LNCAP (cell line): ENCODE results near the gene KRT84.

Source experiments
- CTCF ChIP-seq: fragments of 450-650 bp; IDR thresholded peaks from 2 replicates; pipeline ENCODE4 v1.5.1; 2017; ENCODE audit warnings: mild to moderate bottlenecking

KRT84 gene

DNA sequence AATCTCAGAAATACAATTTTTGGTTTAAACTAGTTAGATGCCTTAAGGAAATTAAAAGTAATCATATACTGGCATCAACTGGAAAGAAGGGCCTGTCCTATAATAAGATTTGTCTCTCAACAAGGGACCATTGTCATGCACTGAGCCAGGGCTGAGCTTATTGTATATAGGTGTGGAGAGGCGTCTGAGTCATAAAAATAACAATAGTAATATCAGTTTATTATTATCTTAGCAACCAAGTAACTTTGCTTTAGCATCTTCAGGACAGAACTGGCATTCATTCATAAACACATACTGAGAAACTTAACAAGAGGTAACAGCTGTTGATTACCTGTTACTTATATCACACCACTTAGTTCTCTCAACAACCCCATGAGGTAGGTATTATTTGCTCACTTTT lies 41.6 kb upstream of the KRT84 start:
- TF ChIP-seq CTCF, result no peak

GRCh38 chr12:52426034-52426433 lies 40.6 kb upstream of the KRT84 start:
- no peak for TF ChIP-seq CTCF

DNA sequence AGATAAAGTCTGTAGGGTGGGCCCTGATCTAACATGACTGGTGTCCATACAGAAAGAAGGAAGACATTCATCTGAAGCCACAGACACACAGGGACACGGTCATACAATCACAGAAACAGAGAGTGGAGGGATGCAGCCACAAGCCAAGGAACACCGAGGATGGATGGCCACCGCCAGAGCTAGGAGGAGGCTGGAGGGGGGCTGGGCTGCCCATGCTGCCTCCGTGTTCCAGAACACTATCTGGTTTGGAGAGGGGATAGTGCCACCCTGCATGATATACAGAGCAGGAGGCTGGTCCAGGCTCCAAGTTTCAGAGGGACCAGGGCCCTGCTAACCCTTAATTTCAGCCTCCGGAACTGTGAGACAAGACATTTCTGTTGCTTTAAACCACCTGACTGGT lies 40.0 kb upstream of the KRT84 start:
- TF ChIP-seq CTCF, result no peak

DNA sequence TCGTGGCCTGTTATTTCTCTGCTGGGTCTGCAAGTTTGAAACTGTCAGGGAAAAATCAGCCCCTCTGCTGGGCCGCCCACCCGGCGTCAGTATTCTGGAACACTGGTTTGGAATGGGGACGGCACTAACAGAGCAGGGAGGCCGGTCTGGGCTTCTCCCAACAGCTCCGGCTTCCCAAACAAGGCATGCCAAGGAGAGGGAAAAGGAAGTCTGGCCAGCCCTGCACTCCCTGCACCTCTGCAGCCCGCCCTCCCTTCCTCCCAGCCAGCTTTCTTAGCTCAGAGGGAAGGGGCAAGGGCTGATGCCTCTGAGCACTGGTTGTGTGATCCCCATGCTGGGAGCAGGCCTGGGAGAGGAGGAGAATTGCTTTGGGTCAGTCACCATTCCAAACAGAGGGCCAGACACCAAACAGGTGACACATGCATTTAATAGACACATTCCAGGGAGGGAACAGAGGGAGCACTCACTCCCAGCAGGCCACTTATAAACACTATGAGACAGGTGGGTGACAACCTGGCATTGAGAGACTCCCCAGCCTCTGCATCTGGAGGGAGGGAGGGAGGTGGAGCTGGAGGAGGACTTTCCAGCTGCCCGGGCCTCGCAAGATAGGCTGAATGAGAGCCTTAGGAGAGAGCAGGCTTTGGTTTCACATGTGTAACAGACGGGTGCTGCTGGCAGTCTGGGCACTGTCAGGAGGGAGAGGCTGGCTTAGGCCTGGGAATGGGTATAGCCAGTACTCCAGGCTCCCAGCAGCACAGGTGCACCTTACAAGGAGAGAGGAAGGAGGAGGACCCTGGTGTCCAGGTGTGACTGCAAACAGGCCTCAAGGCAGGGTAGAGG lies 38.4 kb upstream of the KRT84 start:
- TF ChIP-seq CTCF, result no peak

- no peak for TF ChIP-seq CTCF
These were observed 37.6 kb upstream of the KRT84 start for GRCh38 chr12:52423035-52423434.

DNA sequence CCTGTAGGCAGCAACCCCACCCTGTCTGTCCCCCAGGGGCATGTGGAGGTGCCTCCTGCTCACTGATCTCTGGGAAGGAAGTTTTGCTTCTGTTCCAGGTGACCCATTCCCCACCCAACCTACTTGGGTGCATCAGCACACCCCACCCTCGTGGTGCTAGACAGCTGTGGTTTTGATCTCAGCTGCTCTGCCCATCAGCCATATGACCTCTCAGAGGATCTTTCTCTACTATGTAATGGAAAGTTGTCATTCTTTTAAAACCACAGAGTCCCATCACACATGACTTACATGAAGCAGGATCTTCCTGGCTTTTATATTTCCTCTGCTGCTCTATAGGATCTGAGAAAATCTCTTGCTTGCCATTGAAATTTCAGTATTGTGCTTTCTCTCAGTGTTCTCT lies 34.2 kb upstream of the KRT84 start:
- no peak for TF ChIP-seq CTCF

DNA sequence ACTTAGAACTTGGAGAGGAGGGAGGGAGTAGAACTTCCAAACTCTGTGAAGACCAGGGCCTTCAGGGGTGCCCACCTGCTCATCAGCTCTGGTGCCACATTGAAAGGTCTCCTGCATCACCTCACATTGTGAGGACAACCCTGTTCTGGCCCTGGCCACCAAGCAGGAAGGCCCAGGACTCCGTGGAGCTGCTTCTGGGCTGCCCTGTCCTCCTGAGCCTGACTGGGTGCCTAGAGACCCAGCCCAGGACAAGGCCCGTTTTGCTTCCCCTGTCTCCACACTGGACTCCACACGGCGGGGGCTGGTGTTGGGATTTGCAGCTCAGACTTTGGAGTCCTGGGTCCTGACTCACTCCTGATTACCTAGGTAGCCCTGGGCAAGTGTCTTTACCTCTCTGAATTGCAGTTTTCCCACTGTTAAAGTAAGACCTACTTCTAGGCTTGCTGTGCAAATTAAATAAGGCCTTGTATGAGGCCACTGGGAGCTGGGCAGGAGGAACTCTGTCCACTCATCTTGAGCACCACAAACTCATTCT lies 33.2 kb upstream of the KRT84 start:
- TF ChIP-seq CTCF, result no peak
